HG02759 (cell line): Measurements from ENCODE around the gene ACVRL1.

Experiments
- ATAC-seq: cut with Tn5 transposase; IDR thresholded peaks from one replicate; pipeline ENCODE4 v1.9.1; 2021; ENCODE audit warnings: mild to moderate bottlenecking, moderate library complexity; ENCODE audit not compliant: unreplicated experiment

Gene ACVRL1

GRCh38 chr12:51896236-51896635 lies 11.1 kb upstream of the ACVRL1 start:
- ATAC-seq = no peak

- no peak for ATAC-seq
These were observed 10.1 kb upstream of the ACVRL1 start for GRCh38 chr12:51897181-51897580.

- no peak for ATAC-seq
These were observed 8.8 kb upstream of the ACVRL1 start for GRCh38 chr12:51898506-51898905.

- no peak for ATAC-seq
These were observed 8.4 kb upstream of the ACVRL1 start for GRCh38 chr12:51898937-51899336.

- no peak for ATAC-seq
These were observed 6.9 kb upstream of the ACVRL1 start for GRCh38 chr12:51900323-51900889.

- ATAC-seq = no peak
These were observed 6.0 kb upstream of the ACVRL1 start for GRCh38 chr12:51901121-51901817.

- ATAC-seq = no peak
These were observed 5.4 kb upstream of the ACVRL1 start for GRCh38 chr12:51901881-51902280.

- no peak for ATAC-seq
These were observed 2.3 kb upstream of the ACVRL1 start for GRCh38 chr12:51904951-51905470.

- no peak for ATAC-seq
These were observed 1.6 kb upstream of the ACVRL1 start for GRCh38 chr12:51905471-51906429.

GRCh38 chr12:51906430-51907082 lies 748 bp upstream of the ACVRL1 start:
- no peak for ATAC-seq

- no peak for ATAC-seq
These were observed 637 bp downstream of the ACVRL1 start for GRCh38 chr12:51907856-51908425.

- no peak for ATAC-seq
These were observed 1.7 kb downstream of the ACVRL1 start for GRCh38 chr12:51908876-51909592.

- ATAC-seq = no peak
These were observed 2.9 kb downstream of the ACVRL1 start for GRCh38 chr12:51910168-51910567.

GRCh38 chr12:51910691-51911090 lies 3.4 kb downstream of the ACVRL1 start:
- no peak for ATAC-seq

GRCh38 chr12:51911307-51911706 lies 4.0 kb downstream of the ACVRL1 start:
- no peak for ATAC-seq

- ATAC-seq = no peak
These were observed 4.7 kb downstream of the ACVRL1 start for GRCh38 chr12:51911788-51912711.

- ATAC-seq = no peak
These were observed 6.0 kb downstream of the ACVRL1 start for GRCh38 chr12:51913071-51914033.
